Middle frontal gyrus (tissue), 1 donor: ENCODE results near the gene PRPF4.
"Not testable (repeated sequence)": the region's sequence is repeated elsewhere in the genome, so short reads cannot be mapped to it uniquely, and the experiment has no call there.

Source experiments
- DNase-seq: peaks from one replicate; pipeline ENCODE4 v3.0.0-alpha.2; 2015; ENCODE audit warnings: low spot score; ENCODE audit errors: extremely low spot score

Gene PRPF4

DNA sequence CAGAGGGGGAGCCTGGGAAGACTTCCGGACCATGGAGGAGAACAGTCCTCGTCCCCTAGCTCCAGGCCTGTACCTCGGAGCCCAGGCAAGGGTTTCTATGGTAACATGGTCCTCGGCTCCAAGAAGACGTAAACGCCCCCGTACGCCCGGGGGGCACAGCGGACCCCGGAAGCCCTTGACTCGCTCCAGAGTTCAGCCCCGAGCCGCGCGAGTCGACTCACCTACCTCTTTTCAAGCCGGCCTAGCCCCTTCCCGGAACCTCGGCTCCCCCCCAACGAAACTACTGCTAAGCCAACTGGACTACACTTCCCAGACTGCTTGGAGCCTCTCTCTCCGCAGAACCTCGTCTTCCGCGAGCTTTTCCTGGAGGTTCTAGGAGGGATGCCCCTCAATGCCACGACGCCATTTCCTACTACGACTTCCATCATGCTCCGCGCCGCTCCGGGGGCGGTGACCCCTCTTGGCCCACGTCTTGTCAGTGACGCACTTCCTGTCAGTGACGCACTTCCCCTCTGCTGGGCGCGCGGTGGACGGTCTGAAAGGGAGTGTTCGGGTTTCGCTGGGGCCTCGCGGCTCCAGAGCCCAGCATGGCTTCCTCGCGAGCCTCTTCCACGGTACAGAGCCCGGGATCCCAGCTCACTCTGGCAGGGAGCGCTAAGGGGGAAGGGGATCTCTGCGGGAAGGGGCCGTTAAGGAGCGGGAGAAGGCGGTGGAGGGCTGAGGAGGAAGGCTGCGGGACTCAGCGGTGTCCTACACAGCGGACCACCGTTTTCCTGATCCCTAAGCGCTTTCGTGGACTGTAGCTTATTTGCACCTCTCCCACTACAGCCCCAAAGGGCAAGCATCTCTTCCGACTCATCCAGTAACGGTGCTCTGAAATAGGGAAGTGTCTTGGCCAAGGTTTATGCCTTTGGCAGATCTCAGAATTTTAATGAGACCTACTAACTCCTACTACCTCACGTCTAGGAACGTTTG lies at the start of gene PRPF4, which contains the start of gene CDC26:
Gene PRPF4 (plus strand): TSS at position 502 of the 975 bp plus-strand sequence. CDS start 86 bp downstream, at position 588.
Gene CDC26 (minus strand): TSS at position 416 of the 975 bp plus-strand sequence. CDS start 3,065 bp downstream, outside the sequence.
- DNase-seq, result peak; percentile 93

DNA sequence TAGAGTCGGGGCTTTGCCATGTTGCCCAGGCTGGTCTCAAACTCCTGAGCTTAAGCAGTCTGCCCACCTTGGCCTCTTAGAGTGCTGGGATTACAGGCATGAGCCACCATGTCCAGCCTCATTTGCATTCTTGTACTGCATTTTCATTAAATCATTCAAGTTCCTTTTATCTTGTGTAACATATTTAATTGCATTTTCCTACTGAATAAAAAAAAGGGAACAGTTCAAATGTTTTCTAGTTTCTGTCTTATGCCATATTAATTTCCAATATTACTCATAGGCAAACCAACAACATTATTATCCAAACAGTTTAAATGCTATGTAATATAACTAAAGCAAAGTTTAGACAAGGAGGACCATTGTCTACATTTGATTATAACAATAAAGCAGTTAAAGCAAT lies 48.0 kb upstream of the PRPF4 start:
- DNase-seq, result no peak

DNA sequence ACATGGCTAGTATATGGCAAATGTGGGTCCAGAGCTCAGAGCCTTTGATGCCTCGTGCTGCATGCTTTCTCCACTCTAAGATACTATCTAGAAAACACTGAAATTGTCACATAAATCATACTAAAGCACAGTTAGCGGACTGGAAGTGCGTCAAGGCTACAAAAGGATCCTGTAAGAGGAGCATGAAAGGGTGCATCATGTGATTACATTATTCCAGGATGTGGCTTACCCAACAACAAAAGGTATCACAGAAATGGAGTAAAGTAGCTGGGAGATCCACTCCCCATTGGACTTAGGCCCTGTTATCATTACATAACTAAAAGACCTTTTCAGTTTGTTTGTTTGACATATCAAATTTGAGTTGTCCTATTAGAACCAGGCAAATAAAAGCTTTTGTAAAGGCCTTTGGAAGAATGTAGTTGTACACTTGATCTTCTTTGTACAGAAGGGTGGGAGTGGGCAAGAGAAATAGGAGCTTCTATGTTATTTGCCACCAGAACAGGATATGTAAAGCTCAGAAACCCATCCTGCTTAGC lies 47.3 kb upstream of the PRPF4 start:
- no peak for DNase-seq

DNA sequence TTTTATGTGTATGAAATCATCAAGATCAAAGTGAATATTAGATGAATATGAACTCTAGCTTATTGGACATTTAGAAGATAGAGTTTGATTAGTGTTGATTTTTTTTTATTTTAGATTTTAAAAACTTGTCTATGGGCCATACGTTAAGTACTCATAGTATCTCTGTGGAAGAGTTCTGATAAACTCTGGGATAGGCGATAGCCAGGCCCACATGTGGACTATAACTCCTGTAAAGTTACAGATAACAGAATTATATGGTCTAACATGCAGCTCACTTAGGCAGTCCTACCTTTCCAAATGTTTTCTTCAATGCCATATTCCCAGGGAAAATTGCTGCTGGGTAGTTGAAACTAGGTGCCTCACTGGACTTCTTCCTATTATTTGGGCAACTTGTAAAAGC lies 43.8 kb upstream of the PRPF4 start:
- DNase-seq, result no peak

DNA sequence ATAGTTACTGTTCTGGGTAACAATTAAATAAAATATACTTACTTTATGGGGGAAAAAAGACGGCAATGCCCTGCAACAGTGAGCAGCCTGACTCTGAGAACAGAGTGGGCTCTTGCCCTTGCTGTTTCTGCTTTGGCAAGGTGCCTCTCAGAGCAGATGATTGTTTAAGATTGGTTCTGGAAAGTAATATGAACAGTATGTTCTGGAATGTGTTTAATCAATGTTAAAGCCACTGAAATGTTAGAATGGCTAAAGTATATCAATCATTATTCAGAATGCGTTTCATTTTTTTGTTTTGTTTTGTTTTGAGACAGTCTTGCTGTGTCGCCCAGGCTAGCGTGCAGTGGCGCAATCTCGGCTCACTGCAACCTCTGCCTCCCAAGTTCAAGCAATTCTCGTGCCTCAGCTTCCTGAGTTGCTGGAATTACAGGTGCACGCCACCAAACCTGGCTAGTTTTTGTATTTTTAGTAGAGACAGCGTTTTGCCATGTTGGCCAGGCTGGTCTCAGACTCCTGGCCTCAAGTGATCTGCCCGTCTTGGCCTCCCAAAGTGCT lies 39.7 kb upstream of the PRPF4 start:
- not testable (repeated sequence) for DNase-seq

DNA sequence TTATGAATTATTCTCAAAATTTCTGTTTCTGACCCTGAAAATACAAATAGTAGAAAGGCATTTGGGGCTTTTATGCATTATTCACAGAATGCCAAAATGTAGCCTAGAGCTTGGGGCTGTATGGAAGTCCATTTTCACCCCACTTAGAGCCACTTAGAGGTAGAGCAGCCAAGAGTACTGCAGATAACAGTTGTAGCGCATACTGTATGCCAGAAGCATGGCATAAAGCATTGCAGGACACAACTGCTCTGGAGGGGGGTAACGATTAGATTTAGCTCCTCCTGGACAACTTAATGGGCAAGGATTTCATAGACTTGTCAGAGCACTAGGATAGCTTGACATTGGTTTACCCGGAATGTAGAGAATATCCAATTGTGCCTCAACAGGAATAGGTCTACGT lies 38.4 kb upstream of the PRPF4 start:
- DNase-seq, result no peak

DNA sequence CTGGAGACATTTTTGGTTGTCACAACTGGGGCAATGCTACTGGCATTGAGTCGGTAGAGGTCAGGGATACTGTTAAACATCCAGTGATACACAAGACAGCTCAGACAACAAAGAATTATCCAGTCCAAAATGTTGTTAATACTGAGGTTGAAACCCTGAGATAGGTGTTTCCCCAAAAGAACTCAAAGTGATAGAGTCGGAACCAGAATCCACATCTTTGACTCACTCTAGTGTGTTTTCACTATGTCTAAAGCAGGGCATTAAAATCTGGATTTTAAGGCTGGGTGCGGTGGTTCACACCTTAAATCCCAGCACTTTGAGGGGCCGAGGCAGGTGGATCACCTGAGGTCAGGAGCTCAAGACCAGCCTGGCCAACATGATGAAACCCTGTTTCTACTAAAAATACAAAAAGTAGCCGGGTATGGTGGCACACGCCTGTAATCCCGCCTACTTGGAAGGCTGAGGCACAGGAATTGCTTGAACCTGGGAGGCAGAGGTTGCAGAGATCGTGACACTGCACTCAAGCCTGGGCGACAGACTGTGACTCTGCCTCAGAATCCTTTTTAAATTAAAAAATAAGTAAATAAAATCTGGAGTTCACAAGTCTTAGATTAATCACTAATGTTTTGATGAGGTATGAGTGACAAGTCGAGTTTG lies 37.1 kb upstream of the PRPF4 start:
- no peak for DNase-seq

DNA sequence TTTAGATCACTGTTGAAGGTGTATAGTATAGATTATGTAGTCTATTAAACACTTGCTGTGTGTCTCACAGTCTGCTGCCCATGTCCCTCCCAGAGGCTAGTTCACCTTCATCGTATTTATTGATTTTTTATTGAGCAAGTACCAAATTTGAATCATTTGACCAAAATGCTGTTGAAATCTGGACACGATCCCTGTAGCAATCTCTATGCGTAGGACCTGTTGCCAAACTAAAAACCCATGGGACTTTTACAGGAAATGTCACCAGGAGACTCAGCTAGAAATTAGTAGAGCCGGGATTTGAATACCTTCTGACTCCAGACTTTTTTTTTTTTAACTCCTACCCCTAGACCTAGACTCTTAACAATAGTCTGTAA lies 36.6 kb upstream of the PRPF4 start:
- DNase-seq, result no peak

DNA sequence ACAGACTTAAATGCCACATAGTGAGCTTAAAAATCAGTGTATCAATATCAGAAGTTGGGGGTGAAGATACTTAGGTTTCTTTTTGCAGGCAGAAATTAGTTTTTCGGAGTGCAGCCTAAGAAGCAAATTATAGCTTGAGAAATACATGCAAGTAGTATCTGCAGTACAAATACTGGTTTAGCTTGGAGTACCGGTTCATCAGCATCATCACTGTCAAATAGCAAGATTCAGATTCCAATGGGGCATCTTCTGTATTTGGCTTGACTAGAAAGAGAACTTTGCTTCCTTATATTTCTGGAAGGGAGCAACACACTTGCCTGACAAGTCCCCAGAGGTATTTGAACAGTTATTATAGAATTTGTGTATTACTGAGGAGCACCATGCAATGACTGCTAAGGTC lies 34.3 kb upstream of the PRPF4 start:
- no peak for DNase-seq

DNA sequence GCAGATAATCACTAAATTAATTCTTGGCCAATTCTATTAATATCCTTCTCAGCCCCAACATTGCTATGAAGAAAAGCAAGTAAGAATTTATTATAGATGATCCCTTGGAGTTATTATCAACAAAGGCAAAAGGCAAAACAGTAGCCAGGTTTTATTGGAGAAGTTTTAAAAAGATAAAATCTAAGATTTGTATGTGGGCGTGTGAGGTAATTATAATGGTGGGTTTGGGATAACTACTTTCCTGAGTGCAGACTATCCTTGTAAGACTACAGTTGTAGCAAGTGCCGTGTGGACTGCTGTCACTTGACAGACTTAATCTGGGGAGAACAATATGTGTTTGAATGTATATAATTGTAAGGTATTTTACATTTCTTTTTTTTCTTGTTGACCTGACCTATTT lies 30.9 kb upstream of the PRPF4 start:
- no peak for DNase-seq

DNA sequence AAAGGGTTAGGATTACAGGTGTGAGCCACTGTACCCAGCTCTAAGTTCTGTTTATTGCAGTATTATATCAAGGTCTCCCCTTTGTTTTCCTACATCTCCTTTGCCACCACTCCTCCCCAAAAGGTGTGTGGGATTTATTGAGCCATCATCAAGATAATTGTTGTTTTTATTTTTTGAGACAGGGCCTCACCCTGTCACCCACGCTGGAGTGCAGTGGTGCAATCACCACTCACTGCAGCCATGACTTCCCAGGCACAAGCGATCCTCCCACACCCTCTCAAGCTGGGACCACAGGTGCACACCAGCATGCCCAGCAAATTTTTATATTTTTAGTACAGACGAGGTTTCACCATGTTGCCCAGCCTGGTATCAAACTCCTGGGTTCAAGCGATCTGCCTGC lies 29.6 kb upstream of the PRPF4 start:
- no peak for DNase-seq

DNA sequence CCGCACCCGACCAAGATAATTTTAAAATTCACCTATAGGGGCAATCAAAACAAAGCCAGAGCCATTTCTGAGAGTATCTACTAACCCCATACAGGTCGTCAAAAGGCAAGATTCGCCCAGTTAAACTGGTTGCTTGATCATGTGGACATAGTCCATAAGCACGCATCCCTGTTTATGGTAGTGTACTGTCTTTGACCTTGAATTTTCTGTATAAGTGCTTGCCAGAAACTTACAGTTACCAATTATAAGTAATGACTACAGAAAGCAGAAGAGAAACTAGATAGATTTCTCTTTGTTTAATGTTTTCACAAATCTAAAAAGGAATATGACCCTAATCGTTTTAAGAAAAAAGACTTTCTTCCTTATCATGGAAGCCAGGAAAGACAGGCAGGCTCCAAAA lies 28.5 kb upstream of the PRPF4 start:
- no peak for DNase-seq

DNA sequence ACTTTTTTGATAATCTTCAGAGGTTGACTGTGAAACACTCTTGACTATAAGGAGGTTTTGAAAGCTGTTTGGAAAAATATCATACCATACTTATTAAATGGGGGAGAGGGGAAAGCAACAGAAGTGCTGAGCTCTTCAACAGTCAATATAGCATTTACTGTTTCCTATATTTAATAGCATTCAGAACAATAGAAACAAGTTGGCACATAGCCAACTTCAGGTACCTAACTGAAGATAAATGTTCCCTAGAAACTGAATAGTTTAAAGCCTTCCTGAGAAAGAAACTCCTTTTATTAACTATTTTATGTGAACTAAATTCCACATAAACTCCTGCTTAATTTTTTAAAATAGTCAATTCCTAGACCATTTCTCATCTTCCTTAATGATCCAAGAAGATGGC lies 27.8 kb upstream of the PRPF4 start:
- no peak for DNase-seq

DNA sequence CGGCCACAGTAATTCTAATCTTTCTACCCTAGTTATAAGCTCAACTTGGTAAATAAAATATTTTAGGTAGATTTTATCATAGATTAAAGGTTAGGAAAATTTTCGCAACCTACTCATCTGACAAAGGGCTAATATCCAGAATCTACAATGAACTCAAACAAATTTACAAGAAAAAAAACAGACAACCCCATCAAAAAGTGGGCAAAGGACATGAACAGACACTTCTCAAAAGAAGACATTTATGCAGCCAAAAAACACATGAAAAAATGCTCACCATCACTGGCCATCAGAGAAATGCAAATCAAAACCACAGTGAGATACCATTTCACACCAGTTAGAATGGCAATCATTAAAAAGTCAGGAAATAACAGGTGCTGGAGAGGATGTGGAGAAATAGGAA lies 25.8 kb upstream of the PRPF4 start:
- DNase-seq, result not testable (repeated sequence)

DNA sequence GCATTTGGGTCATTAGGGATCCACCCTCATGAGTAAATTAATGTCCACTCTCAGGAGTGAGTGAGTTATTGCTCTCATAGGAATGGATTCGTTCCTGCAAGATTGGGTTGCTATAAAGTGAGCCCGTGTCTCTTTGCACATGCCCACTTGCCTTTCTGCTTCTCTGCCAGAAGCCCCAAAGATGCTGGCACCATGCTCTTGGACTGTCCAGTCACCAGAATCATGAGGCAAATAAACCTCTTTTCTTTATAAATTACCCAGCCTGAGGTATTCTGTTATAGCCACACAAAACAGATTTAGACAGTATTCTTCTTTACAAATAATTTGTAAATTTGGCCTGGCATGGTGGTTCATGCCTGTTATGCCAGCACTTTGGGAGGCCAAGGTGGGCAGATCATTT lies 24.7 kb upstream of the PRPF4 start:
- no peak for DNase-seq

DNA sequence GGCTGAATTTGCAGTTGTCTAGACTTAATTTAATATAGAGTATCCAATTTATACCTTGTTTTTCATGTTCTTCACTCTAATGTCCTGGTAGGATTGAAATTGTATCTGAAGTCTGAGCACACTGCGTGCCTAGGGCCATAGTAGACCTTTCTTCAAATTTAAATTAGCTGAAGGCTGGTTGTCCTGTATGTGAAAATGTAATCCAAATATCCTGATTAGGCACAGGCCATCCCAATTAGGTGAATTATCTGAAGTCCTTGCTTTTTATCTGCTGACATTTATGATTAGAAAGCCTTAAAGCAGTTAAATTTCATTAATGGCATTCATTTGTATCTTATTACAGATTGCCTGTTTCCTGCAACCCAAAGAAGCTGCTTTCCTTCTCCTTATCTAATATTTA lies 20.5 kb upstream of the PRPF4 start:
- no peak for DNase-seq

DNA sequence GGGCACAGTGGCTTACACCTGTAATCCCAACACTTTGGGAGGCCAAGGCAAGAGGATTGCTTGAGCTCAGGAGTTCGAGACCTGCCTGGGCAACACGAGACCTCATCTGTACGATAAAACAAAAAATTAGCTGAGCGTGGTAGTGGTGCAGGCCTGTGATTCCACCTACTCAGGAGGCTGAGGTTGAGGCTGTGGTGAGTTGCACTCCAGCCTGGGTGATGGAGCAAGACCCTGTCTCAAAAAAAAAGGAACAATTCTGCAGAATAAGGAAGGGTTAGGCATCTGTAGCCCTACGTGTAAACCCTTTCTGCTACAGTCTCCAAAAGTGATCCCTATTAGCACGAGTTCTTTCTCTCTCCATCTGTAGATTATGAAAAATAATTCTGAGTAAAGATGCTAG lies 20.0 kb upstream of the PRPF4 start:
- no peak for DNase-seq

DNA sequence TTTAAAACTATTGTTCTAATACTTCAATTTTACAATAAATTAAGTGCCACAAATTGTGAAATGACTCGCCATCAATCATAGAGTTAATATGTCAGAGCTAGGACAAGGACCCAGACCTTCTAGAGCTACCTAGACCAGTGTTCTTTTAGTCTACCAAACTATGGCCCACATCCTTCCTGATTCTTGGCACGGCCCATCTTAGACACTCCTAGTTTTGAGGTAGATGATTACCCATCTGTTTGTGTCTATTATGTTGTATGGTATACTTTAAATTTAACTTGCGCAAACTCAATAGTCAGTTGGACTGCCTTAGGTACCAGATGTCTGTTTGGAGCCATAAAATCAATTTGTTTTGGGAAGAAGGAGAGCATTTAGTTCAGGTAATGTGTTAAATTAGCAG lies 17.6 kb upstream of the PRPF4 start:
- no peak for DNase-seq

DNA sequence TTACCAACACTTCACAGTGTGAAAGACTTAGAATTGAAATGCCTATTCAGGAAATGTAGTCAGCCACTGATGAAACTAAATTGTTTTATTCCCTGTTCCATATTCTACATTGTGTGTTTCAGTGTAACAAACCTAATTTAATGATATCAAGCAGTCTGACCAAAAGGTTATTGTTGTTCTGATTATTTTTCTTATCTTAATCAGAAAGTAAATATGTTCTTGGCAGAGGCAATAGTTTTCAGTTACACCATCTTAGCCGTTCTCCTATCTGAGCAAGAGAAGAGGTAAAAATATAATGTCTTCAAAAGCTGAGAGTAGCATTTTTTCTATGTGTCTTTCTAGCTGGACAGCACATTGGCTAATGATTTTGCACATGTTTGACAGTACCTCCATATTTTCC lies 17.2 kb upstream of the PRPF4 start:
- no peak for DNase-seq

DNA sequence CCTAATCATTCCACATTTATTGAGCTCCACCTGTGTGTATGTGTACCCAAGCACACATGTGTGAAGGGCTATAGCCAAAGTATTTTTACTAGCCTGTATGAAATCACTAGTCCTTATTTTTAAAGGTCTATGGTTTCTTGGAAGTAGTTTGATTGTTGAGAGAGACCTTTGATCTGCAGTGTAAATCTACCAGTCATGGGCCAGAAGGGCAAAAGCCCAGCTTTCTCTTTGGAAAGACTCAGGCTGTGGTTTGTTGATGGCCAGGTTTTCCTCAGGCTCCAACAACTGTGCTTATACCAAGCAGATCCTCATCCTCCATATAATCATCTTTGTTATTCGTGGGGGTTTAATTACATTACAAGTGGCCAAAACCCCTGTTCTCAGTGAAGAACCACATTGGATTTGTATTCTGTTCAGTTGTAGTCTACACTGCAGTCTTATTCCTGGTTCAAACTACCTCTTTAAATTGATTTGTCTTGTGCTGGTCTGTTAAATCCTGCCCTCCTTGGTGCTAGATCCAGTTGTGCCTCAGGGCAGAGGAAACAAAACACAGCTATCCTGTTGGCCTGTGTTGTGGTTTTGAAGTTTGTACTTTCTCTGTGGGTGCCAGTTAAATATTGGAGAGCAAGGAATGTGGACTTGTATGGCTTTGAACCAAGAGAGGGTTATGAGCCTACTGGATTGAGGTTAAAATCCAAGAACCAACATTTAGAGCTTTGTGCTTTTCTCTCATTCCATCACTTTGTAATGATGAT lies 13.4 kb upstream of the PRPF4 start:
- no peak for DNase-seq

DNA sequence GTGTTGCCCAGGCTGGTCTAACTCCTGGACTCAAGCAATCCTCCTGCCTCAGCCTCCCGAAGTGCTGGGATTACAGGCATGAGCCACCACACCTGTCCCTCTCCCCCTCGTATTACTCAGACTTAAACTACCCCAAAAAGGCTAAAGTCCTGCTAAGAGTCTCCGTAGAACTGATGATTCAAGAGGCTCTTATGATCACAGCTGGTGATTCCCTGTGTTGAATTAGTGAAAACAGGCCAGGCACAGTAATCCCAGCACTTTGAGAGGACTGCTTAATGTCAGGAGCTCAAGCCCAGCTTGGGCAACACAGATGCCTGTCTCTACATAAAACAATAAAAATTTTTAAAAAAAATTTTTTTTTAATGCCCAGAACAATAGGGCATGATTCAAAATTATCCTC lies 9.3 kb upstream of the PRPF4 start:
- no peak for DNase-seq
